GM18951 (cell line): ENCODE results near the gene JARID2.

Experiments used
- POLR2A ChIP-seq: IDR thresholded peaks from 4 replicates; pipeline ENCODE4 v1.6.1; 2011; ENCODE audit warnings: mild to moderate bottlenecking; ENCODE audit not compliant: insufficient read length, insufficient read depth; ENCODE audit errors: extremely low read depth
- in situ Hi-C: fragments of 300-500 bp; cut with MboI; formaldehyde crosslinking; loops from one replicate; pipeline ENCODE4 v1.12.0; 2022; ENCODE audit warnings: low sequenced_read_pairs, mixed read lengths, inconsistent platforms; ENCODE audit not compliant: unreplicated experiment

The JARID2 gene

DNA sequence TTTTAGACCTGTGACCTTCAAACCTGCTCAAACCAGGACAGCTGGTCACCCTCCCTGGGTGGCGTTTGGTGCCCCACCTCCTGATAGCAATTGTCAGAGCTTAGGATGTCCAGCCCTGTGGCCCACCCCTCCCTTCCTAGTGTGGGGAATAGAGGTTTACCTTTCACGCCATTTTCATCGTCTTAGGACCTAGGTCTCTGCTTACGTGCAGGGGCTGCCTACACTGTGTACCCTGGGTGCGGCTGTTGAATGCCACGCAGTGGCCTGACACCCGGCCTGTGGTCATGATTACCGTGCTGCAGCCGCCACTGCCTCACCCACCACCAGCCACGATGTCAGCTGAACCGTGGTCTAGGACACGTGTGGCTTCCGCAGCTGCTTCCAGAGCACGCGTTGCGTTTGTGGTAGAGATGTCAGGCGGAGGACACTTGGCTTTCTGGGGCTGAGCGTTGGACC is 259.6 kb downstream of the JARID2 start:
- in situ Hi-C loops, result loop anchor here (25.0 kb wide), 1 partner anchor 682 kb away; no protein-coding TSS in a partner anchor
- TF ChIP-seq POLR2A, result no peak

DNA sequence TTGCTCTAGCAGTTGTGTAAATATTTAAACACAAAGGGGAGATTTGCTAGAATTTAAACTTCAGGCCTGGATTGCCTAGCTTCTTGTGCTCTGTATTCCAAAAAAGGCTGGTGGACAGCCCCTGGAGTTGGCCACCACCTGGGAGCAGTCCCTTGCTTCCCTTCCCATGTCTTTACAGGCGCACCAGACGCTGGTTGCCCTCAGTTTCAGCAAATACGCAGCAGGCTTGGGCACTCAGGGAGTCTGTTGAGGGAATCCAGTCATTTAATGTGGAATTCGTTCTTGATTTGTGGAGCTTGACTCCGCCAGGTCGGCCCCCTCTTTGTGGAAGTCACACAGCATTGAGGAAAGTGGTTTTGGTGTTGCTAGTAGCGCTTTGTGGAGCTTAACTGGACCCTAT is 260.2 kb downstream of the JARID2 start:
- in situ Hi-C loops, result loop anchor here (25.0 kb wide), 1 partner anchor 681 kb away; no protein-coding TSS in a partner anchor
- no peak for TF ChIP-seq POLR2A

DNA sequence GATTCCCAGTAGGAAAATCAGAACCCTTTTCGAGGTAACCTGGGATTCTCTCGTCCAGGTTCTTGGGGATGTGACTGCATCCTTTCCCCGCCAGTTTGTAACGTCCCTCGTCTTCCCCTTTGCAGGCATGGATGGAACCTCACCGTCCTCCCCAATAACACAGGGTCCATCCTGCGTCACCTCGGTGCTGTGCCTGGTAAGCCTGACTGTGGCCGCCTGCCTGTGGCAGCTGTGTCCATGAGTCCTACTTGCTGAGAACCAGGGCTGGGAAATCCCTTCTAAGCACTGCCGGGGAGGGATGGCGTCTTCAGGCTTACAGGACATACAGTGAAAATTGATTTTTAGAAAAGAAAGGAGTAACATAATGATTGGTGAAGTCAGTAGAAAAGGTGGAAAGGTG is 261.4 kb downstream of the JARID2 start:
- TF ChIP-seq POLR2A, result no peak
- in situ Hi-C loops, result loop anchor here (25.0 kb wide), 1 partner anchor 680 kb away; no protein-coding TSS in a partner anchor

DNA sequence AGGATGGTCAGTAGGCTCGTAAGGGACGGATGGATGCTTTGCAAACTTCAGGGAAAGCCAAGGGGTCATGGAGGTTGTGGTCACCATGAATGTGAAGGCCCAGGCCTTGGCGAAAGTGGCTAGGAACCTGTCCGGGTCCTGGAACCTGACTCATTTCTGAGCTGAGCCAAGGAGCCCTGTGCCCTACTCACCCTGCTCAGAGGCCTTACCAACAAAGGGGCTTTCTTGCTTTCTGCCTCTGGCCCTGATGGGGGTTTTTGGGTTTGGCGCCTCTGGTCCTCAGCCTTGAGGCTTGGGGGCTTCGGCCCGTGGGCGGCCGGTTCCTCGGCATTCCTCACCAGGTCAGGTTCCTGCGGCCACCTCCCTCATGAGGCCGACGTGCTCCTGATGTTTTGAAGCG is 261.9 kb downstream of the JARID2 start:
- TF ChIP-seq POLR2A, result no peak
- in situ Hi-C loops, result loop anchor here (25.0 kb wide), 1 partner anchor 680 kb away; no protein-coding TSS in a partner anchor

DNA sequence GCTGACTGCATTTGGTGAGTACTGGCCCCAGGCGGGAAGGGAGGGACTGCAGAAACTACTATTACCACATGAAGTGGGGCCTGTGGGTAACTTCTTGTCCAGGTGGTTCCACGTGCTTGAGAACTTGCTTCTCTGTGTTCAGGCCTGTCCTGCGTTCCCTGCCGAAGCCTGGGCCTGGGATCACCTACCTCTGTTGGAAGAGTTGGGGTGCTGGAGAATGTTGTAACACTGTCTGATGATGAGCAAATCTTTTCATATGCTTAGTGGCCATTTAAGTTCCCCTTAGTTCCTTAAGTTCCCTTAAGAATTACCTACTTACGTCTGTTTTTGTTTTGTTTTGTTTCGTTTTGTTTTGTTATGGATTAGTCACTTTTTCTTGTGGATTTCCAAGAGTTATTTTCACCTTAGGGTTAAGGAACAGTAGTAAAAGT is 262.6 kb downstream of the JARID2 start:
- in situ Hi-C loops, result loop anchor here (25.0 kb wide), 1 partner anchor 679 kb away; no protein-coding TSS in a partner anchor
- TF ChIP-seq POLR2A, result no peak

DNA sequence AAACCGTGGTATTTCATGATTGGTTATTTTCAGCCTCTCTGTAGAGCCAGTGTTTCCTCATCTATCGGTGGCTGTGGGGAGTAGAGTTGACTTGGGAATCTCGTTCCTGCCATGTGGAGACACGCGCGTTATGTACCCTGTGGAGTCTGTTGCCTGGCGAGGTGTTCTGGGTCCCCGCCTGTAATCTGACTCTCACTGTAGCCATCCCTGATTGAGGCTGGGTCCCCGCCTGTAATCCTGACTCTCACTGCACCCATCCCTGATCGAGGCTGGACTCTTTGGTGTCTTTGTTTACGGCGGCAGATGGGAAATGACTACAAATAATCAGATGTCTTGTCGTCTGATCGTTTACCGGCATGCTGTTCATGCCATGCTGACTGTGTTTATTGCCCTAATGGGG is 263.1 kb downstream of the JARID2 start:
- in situ Hi-C loops, result loop anchor here (25.0 kb wide), 1 partner anchor 678 kb away; no protein-coding TSS in a partner anchor
- TF ChIP-seq POLR2A, result no peak

DNA sequence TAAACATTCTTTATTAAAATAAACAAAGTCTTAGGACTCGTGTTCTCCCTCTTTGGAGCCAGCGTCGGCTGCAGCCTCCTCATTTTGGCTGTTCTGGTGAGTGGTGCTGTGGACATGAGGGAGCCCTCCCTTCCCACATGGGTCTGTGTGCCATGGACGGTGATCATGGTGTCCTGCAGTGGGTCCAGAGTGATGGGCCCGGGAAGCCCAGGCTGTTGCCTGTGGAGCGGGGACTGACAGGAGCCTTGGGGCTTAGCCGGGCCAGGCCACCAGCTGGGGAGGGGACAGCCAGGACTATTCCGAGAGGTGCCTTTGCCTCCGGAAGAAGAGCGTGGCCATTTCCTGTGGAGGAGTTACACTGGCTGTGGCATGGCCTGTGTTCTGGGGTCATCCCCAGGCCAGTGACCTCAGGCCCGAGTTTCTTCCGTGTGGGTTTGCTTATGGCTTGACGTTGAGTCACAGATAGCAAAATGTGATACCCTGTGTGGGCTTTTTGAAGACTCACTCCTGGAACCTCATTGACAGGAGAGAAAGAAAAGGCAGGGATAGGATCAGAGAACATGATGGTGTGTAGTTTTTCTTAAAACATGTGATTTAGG is 263.6 kb downstream of the JARID2 start:
- in situ Hi-C loops, result loop anchor here (25.0 kb wide), 1 partner anchor 678 kb away; no protein-coding TSS in a partner anchor
- TF ChIP-seq POLR2A, result no peak

DNA sequence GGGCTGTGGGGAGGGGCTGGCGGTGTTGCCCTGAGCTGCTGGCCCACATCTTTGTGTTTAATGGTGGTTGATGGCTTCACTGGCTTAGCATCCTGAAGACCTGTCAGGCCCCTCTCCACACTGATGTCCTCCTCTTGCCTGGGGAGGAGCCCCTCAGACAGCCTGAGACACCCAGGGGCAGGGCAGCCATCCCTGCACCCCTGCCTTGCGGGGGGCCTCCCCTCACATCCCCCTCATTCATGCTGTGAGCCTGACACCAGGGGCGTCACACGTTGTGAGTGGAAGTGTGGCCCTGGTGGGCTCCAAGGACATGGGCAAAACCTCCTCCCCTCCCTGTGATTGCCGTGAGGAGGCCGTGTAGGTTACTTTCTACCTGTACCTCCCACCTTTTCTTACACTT is 264.3 kb downstream of the JARID2 start:
- in situ Hi-C loops, result loop anchor here (25.0 kb wide), 1 partner anchor 677 kb away; no protein-coding TSS in a partner anchor
- TF ChIP-seq POLR2A, result no peak

DNA sequence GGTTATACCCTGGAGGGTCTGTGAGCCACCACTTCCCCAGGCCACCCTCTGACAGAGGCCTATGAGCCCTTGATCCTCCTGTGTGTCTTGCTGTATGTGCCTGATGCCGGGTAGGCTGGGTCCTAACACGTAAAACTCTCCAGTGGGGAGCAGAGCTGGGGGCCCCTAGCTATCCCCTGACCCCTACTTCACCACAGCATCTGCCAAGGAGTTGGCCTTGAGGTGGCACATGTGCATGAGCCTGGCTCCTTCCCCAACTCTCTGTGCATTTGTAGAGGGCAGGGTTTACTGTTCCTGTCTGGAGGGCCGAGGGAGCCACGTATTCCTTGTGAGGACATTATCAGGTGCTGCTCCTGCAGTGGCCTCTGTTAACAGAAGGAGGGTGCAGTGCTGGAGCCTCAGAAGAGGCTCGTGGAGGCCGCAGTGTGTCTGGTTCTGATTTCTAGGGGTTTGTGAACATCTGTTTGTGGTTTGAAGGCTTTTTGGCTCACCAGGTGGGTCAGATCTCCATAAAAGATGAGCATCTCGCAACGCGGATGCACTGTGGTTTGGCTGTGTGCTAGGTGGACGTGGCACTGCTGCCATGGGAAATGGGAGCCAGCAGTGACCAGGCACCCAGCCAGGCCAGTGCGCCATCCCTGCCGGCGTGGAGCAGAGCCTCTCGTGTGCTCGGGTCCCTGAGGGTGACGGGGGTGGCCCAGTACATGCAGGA is 264.8 kb downstream of the JARID2 start:
- in situ Hi-C loops, result loop anchor here (25.0 kb wide), 1 partner anchor 677 kb away; no protein-coding TSS in a partner anchor
- TF ChIP-seq POLR2A, result no peak

DNA sequence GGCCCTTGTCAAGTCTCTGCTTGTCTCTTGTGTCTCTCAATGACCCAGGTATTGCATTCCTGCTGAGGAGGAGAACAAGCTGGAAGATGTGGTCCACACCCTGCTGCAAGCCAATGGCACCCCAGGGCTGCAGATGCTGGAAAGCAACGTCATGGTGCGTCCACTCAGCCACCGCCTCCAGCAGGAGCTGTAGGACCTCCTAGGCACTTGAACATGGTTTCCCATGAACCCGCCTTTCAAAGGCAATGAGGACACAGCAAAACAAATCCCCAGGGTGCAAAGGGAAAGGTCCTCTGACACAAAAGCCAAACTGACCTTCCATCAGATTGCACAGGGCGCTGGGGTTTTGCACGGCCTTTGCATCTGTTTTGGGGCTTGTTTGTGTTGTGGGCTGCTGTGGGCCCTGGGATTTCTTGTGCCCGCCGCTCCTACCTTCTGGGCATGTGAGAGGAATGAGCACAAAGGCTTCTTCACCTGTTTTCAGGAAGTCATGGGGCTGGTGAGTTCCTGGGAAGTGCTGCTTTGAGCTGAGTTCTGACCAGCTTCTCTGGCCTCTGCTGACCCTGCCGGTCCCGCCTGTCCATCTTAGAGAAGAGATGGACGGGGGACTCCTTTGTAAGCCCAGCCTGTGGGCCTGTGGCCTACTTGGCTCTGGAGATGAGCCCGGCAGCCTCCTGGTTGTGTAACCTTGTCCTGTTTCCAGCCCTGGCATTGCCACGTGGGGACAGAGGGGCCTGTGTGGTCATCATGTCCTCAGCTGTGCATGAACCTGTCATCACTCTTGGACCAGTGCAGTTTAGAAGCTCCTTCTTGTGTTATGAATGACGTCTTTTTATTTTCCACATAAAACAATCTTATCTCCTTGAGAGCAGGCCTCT is 265.6 kb downstream of the JARID2 start:
- no peak for TF ChIP-seq POLR2A
- in situ Hi-C loops, result loop anchor here (25.0 kb wide), 1 partner anchor 676 kb away; no protein-coding TSS in a partner anchor

DNA sequence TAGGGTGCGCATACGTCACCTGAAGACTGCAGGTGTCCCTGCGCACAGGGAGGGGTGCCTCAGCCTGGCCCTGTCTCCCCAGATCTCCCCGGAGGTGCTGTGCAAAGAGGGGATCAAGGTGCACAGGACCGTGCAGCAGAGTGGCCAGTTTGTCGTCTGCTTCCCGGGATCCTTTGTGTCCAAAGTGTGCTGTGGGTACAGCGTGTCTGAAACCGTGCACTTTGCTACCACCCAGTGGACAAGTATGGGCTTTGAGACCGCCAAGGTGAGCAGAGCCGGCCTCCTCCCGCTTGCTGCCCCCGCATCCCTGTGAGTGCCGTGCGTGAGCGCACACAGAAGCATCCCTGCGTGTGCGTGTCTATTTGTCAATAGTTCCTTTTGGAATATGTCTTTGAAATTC is 266.3 kb downstream of the JARID2 start:
- TF ChIP-seq POLR2A, result no peak
- in situ Hi-C loops, result loop anchor here (25.0 kb wide), 1 partner anchor 675 kb away; no protein-coding TSS in a partner anchor

DNA sequence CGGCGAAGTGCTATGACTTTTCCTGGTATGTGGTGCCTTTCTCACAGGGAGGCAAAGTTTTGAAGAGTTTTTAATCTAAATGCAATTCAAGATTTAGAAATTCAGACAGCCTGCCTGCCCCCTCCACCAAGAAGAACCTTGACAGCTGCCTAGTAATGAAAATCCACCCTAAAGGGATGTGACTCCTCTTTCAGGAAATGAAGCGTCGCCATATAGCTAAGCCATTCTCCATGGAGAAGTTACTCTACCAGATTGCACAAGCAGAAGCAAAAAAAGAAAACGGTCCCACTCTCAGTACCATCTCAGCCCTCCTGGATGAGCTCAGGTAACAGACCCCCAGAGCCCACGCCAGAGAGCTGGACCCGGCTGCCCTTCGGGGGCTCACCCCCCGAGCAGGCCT is 266.9 kb downstream of the JARID2 start:
- in situ Hi-C loops, result loop anchor here (25.0 kb wide), 1 partner anchor 675 kb away; no protein-coding TSS in a partner anchor
- no peak for TF ChIP-seq POLR2A
